PFSK-1 (cell line): ENCODE data around the gene FBXO42.

ENCODE experiments used
- FOXP2 ChIP-seq: optimal IDR thresholded peaks from 2 replicates; pipeline ENCODE3; 2011; ENCODE audit warnings: borderline replicate concordance, control low read depth, inconsistent platforms; ENCODE audit not compliant: insufficient read depth; ENCODE audit errors: extremely low read length, extremely low read depth
- POLR2AphosphoS5 ChIP-seq: IDR thresholded peaks from 2 replicates; pipeline ENCODE4 v1.6.1; 2012; ENCODE audit warnings: low read depth, mild to moderate bottlenecking, control low read depth, low read length, moderate library complexity
- SIN3A ChIP-seq: IDR thresholded peaks from 2 replicates; pipeline ENCODE4 v1.6.1; 2012; ENCODE audit warnings: mild to moderate bottlenecking, low read length, moderate library complexity, borderline replicate concordance; ENCODE audit not compliant: insufficient read depth
- TAF1 ChIP-seq: IDR thresholded peaks from 2 replicates; pipeline ENCODE4 v1.6.1; 2012; ENCODE audit warnings: low read length, control low read depth, borderline replicate concordance; ENCODE audit not compliant: insufficient read depth
- TF ChIP-seq, protein P1 (sequence below), 2 experiments: IDR thresholded peaks; 2 replicates each; pipeline versions ENCODE4 v1.6.1 to v1.8.0; 2011 to 2012; ENCODE audit warnings: low read depth in 2 of 2, low read length in 2 of 2, control low read depth in 1 of 2, inconsistent platforms in 1 of 2, mild to moderate bottlenecking in 1 of 2, moderate library complexity in 1 of 2; ENCODE audit not compliant: insufficient read depth in 1 of 2

FBXO42 gene

DNA sequence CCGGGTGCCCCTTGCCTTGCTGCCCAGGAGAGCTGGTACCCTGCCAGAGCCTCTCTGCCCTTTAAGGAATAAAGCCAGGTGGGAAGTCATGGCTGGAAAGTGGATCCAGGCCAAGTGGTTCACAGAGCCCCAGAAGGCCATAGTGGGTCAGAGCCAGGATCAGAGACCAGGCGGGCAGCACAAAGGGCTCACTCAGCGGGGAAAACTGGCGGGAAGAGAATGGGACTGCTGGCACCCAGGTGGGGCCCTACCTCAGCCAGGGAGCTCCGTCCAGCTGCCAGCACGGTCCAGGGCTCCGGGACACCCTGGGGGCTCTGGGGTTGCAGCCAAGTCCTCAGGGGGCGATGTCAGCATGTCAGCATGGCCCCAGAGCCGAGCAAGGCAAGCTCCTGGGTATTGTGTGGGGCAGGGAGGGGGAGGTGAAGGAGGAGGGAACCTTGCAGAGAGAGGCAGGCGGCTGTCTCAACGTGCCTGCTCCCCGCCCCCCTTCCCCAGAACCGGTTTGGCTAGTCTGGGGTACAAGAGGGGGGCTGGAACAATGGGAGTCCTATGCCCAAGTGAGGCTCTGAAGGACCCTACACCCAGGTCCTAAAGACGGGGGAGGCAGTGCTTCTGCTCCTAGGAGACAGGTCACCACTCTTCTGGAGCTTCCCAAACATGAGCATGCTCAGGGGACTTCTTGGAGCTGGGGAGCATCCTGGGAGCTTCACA, 139.9 kb downstream of the FBXO42 start, which contains the start of gene ARHGEF19:
ARHGEF19 (minus strand) TSS at position 402 of the 711 bp plus-strand sequence. CDS start 3,598 bp downstream, outside the sequence.
- TF ChIP-seq, protein P1, sequence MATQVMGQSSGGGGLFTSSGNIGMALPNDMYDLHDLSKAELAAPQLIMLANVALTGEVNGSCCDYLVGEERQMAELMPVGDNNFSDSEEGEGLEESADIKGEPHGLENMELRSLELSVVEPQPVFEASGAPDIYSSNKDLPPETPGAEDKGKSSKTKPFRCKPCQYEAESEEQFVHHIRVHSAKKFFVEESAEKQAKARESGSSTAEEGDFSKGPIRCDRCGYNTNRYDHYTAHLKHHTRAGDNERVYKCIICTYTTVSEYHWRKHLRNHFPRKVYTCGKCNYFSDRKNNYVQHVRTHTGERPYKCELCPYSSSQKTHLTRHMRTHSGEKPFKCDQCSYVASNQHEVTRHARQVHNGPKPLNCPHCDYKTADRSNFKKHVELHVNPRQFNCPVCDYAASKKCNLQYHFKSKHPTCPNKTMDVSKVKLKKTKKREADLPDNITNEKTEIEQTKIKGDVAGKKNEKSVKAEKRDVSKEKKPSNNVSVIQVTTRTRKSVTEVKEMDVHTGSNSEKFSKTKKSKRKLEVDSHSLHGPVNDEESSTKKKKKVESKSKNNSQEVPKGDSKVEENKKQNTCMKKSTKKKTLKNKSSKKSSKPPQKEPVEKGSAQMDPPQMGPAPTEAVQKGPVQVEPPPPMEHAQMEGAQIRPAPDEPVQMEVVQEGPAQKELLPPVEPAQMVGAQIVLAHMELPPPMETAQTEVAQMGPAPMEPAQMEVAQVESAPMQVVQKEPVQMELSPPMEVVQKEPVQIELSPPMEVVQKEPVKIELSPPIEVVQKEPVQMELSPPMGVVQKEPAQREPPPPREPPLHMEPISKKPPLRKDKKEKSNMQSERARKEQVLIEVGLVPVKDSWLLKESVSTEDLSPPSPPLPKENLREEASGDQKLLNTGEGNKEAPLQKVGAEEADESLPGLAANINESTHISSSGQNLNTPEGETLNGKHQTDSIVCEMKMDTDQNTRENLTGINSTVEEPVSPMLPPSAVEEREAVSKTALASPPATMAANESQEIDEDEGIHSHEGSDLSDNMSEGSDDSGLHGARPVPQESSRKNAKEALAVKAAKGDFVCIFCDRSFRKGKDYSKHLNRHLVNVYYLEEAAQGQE (IDR thresholded peaks at IDR 0.05; ENCODE audit: insufficient read depth in 1 of 2, low read depth in 2 of 2, low read length in 2 of 2) = no peak
- TF ChIP-seq POLR2AphosphoS5 (no peak), FOXP2 (no peak), TAF1 (no peak), SIN3A (no peak)

DNA sequence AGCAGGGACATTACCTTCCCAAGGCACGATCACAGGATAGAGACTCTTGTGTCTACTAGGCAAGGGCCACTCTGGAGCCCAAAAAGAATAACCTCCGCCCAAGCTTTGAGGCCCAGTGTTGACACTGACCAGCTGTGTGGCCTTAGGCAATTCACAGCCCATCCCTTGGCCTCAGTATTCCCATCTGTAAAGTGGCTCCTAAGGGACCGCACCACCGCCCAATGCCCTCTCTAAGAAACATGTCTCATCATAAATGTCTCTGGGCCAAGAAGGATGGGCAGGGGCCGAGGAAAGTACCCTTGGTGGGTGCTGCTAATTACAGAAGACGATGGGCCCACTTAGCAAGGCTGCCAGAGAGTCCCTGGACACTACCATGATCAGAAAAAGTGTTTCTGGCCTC, 140.5 kb downstream of the FBXO42 start:
- TF ChIP-seq FOXP2 (no peak), SIN3A (no peak), TAF1 (no peak), POLR2AphosphoS5 (no peak)
- TF ChIP-seq, protein P1 (IDR thresholded peaks at IDR 0.05; ENCODE audit: insufficient read depth in 1 of 2, low read depth in 2 of 2, low read length in 2 of 2) = no peak

DNA sequence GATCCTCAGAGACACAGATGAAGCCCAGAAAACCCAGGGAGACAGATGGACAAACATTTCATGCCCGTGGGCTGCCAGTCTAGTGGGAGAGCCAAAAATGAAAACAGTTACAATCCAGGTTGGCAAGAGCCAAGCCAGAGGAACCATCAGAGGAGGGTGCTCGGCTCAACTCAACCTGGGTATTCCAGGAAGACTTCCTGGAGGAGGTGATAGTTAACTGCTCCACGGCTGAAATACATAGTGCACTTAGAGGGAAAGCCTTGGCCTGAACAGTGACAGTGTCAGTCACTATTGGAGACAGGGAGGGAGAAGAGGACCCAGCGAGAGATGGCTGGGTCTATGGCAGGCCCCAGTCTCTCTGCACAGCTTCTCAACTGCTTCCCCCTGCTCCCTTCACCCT, 141.7 kb downstream of the FBXO42 start:
- no peak for TF ChIP-seq TAF1

DNA sequence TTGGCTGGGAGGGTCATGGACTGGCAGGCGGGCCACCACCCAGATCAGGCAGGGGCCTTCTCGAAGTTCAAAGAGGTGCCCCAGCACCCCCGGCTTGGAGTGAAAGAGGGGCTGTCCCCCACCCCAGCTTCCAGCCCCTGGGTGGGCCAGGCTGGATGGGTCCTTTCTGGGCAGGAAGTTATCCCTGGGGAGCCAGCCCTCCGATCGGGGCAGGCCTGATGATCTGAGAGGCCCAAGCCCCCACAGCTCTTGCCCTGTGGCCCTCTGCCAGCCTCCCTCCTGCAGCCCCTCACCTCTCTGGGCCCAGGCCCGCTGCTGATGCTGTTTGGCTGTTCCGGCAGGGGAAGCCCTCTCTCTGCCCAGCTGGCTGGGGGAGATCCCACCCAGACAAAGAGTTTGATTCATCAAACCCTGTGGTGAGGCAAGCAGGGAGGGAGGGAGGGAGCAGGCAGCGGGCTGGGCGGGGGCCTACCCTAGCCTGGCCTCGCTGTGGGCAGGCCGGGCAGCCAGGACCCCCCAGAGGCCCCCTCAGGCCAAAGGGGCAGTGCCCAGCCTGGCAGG, 142.4 kb downstream of the FBXO42 start:
- TF ChIP-seq TAF1 (no peak), POLR2AphosphoS5 (no peak), FOXP2 (no peak), SIN3A (no peak)
- TF ChIP-seq, protein P1 (IDR thresholded peaks at IDR 0.05; ENCODE audit: insufficient read depth in 1 of 2, low read depth in 2 of 2, low read length in 2 of 2) = no peak

DNA sequence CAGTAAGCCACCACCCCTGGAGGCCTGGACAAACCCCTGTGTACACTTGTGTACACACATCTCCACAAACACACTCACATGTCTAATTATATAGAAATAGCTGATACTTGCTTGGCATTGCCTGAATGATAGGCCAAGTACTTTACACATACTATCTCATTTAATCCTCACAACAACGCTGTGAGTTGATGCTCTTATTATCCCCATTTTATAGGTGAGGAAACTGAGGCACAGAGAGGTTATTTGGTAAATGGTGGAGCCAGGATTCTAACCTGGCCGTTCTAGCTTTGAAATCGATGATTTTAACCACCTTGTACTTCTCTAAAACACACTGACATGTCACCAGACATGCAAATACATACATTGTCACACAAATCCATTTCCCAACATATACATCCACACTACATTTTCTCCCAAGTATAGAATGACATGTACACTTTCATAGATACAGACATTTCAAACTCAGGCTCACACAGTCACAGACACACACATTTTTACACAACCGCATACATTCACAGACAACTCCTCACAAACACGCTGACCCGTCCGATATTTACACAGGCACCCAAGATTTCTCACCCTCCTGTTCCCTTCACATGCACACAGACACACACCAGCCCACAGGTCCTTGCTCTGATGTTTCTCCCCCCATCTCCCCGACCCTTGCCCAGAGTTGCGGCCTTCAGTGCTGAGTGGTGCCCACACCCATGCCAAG, 143.0 kb downstream of the FBXO42 start:
- TF ChIP-seq SIN3A (no peak), FOXP2 (no peak)

DNA sequence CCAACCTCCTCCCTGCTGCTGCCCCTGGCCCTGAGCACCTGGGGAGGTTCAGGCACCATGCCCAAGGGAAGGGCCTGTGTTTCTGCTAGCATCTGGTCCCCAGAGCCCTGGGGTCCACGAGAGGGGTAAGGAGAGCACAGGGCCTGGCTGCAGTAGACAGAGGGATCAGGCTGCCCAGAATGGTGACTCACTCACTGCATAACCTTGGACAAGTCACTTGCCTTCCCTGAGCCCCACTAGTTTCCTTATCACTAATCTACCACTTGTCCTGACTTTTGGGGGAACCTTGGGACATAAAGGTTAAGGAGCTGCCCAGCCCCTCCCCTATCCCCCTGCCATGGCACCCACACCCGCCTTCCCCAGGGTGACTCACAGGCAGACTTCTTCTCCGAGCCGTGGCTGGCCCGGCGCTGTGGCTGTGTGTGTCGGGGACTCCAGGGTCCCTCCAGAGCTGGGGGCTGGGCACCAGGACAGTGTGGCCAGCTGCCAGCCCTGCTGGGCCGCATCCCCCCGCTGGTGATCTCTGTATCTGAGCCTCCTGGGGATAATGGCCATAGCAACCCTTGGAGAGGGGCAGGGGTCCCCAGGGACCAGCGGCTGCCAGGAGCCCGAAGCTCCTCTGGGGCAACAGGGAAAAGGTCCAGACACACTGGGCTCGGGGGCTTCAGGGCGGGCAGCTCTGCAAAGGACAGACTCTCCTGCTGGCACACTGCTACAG, 143.9 kb downstream of the FBXO42 start:
- TF ChIP-seq SIN3A (no peak), TAF1 (no peak), POLR2AphosphoS5 (no peak), FOXP2 (no peak)
- TF ChIP-seq, protein P1 (IDR thresholded peaks at IDR 0.05; ENCODE audit: insufficient read depth in 1 of 2, low read depth in 2 of 2, low read length in 2 of 2) = no peak
